GF-D8 (cell line): ENCODE measurements around the gene RCCD1.

ENCODE experiments used
- DNase-seq: peaks from one replicate; lab custom pipeline; 2025; lab: John Stamatoyannopoulos, UW

The RCCD1 gene

GRCh38 chr15:90942354-90943120, 12.1 kb upstream of the RCCD1 start:
- no peak for DNase-seq

GRCh38 chr15:90945091-90945490, 9.6 kb upstream of the RCCD1 start:
- DNase-seq, result no peak

DNA sequence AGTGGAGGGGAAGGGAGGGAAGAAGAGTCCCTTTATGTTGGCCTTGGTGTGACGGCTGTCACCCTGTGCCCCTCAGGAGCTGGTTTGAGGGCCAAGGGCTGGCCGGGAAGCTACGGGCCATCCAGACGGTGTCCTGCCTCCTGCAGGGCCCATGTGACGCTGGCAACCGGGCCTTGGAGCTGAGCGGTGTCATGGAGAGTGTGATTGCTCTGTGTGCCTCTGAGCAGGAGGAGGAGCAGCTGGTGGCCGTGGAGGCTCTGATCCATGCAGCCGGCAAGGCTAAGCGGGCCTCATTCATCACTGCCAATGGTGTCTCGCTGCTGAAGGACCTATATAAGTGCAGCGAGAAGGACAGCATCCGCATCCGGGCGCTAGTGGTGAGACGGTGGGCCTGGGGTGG, 8.1 kb upstream of the RCCD1 start:
- DNase-seq, result no peak

DNA sequence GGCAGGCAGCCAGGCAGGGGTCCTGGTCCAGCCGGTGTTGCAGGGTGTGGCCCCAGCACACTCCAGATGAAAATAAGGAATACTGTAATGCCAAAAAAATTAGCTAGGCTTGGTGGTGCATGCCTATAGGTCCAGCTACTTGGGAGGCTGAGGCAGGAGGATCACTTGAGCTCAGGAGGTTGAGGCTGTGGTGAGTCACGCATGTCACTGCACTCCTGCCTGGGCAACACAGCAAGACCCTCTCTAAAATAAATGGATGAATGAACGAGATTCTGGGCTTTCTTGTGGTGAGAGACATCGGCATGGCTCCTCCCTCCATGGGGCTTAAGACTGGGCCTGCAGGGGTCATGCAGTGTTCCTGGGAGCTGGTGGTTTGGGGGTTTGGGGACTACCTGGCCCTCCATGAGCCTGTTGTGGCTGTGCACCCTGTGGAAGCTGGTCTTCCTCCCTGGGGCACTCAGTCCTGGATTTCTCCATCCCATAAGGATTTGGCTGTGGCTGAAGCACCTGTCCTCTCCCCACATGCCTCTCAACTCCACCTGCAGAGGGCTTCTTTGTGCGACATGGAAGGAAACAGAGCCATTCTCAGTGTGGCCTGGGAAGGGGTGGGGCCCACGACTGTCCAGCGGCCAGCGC, 7.6 kb upstream of the RCCD1 start:
- no peak for DNase-seq

- DNase-seq, result no peak
Measured at GRCh38 chr15:90947577-90948357, 6.9 kb upstream of the RCCD1 start.

DNA sequence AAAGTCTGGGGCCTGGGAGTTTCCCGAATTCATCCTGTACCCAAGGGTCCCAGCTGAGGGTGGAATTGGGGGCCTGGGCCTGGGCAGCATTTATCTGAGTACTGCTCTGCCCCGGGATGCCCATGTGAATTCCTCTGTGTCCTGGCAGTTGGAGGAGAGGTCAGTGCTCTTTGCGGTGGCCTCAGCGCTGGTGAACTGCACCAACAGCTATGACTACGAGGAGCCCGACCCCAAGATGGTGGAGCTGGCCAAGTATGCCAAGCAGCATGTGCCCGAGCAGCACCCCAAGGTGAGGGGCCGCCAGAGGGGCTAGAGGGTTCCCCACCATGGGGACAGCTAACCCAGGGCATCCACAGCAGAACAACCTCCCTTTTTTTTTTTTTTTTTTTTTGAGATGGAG, 6.2 kb upstream of the RCCD1 start:
- DNase-seq, result no peak

- no peak for DNase-seq
Measured at GRCh38 chr15:90949979-90950675, 4.6 kb upstream of the RCCD1 start.

DNA sequence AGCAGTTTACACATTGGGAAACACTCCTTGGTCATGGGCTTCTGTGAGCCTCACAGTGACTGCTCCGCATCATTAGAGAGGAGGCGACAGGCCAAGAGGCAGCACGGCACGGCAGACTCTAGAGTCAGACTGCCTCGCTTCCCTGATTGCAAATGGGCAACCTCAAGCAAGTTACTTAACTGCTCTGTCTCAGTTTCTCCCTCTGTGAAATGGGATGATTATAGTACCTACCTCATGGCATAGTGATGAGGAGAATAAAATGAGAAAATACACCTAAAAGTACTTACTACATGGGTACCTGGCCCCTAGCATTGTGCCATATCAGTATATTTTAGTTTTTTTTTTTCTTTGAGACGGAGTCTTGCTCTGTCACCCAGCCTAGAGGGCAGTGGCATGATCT, 4.0 kb upstream of the RCCD1 start:
- no peak for DNase-seq

DNA sequence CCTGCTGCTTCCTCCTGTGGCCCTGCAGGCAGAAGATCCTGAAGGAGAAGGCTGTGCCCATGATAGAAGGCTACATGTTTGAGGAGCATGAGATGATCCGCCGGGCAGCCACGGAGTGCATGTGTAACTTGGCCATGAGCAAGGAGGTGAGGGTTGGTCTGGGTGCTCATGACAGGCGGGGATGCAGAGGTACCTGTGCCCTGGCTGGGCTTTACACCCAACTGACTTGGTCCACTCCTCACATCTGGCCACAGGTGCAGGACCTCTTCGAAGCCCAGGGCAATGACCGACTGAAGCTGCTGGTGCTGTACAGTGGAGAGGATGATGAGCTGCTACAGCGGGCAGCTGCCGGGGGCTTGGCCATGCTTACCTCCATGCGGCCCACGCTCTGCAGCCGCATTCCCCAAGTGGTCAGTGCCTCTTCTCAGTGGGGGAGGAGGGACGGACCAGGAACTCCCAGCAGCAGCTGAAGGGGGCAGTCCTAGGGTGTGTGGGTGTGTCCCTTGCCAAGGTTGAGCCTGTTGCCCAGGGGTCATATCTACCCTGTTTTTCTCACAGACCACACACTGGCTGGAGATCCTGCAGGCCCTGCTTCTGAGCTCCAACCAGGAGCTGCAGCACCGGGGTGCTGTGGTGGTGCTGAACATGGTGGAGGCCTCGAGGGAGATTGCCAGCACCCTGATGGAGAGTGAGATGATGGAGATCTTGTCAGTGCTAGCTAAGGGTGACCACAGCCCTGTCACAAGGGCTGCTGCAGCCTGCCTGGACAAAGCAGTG, 1.6 kb upstream of the RCCD1 start:
- DNase-seq, result no peak

- no peak for DNase-seq
Measured at GRCh38 chr15:90953947-90954711, 555 bp upstream of the RCCD1 start.

GRCh38 chr15:90955624-90956273, 1.1 kb downstream of the RCCD1 start:
- no peak for DNase-seq

GRCh38 chr15:90956274-90957030, 1.8 kb downstream of the RCCD1 start:
- DNase-seq, result no peak

DNA sequence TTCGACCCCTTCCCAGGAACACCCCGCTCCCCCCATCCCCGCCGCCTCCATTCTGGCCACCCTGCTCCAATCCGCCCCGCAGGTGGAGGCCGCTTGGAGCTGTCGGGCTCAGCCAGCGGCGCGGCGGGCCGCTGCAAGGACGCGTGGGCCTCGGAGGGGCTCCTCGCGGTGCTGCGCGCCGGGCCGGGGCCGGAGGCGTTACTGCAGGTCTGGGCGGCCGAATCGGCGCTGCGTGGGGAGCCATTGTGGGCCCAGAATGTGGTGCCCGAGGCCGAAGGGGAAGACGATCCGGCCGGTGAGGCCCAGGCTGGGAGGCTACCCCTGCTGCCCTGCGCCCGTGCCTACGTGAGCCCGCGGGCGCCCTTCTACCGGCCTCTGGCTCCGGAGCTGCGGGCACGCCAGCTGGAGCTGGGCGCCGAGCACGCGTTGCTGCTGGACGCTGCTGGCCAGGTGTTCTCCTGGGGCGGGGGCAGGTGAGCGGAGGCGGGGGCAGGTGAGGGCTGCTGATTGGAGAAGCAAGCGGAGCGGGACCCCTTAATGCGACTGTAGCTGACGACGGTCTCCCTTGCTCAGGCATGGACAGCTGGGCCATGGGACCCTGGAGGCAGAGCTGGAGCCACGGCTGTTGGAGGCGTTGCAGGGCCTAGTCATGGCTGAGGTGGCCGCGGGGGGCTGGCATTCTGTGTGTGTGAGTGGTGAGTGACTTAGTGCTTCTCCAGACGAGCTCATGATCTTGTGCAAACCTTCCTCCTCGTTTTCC, 2.5 kb downstream of the RCCD1 start:
- no peak for DNase-seq

GRCh38 chr15:90957791-90958190, 3.1 kb downstream of the RCCD1 start:
- no peak for DNase-seq

GRCh38 chr15:90959028-90959595, 4.4 kb downstream of the RCCD1 start:
- DNase-seq, result no peak

DNA sequence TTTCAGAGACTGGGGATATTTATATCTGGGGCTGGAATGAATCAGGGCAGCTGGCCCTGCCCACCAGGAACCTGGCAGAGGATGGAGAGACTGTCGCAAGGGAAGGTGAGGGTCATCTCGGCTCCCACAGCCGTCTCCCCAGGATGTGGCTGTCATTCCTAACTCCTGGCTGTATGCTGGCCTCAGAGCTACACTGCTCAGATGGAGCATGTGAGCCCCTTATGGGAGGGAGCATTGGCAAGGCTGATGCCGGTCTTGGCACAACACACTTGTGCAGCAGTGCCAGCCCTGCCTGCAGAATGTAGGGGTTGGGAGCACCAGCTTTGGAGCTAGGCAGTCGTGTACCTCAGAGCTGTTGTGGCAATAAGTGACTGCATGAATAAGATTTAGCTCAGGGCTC, 5.2 kb downstream of the RCCD1 start:
- no peak for DNase-seq

DNA sequence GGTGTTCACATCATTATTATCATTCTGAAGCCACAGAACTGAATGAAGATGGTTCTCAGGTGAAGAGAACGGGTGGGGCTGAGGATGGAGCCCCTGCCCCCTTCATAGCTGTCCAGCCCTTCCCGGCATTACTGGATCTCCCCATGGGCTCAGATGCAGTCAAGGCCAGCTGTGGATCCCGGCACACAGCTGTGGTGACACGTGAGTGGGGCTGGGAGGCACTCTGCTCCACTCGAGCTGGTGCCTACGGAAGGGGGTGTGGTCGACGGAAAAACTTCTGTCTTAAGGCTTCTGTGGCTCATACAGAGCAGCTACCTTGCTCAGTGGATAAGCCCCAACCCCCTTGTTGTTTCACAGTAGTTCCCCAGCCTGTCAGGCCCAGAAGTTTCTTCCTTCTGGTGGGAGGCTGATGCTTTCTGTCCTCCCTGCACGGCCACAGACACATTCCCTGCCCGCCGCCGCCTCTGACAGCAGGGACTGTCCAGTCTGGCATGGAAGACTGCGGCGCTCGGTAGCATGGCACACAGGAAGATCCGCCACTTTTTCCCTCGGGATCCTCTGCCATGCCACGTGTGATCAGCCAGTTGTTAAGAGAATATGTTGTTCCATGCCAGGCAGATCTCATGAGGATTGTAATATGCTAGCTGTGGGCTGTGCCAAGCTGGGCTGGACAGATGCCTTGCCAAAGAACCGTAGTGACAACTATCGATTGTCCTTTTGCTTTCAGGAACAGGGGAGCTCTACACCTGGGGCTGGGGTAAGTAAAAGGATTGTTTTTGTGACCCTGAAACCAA, 5.8 kb downstream of the RCCD1 start:
- DNase-seq, result no peak

GRCh38 chr15:90962021-90962420, 7.3 kb downstream of the RCCD1 start:
- no peak for DNase-seq
